Mucosa of gallbladder (tissue), 1 donor: Measurements from ENCODE around the gene AGXT. TPM values are rescaled to one million over a fixed set of nuclear protein-coding genes. Genes with fewer than 3 reads are reported as not detected.

Experiments
- DNase-seq: peaks from one replicate; pipeline ENCODE4 v3.0.0-alpha.2; 2020; ENCODE audit warnings: low spot score
- total RNA-seq: library from RNA; stranded (reverse); gene quantifications from one replicate; pipeline ENCODE4 v1.2.1, GENCODE V29; 2021
- donor health status: DM: no; HTN: no; CAD: no.

The AGXT gene
- total RNA-seq, 1 donor from 2014 or later, result 1.6 TPM

DNA sequence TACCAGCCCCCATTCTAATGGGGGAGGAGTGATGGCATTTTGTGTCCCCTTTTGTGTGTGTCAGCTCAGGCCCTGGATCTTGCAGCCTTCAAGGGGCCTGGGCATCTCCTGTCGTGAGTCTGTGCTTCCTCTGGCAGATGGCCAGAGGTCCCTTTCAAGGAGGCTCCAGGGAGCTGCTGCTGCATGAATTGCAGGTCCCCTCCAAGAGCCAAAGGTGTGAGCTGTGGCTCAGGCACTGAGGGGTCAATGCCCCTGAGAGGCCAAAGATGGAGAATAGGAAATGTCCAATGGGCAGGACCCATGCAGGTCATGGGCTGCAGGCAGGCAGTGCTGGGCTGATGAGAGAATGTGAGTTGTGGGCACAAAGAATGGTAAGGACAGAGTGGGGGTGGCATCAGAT is 16.9 kb downstream of the AGXT start:
- DNase-seq, result no peak

DNA sequence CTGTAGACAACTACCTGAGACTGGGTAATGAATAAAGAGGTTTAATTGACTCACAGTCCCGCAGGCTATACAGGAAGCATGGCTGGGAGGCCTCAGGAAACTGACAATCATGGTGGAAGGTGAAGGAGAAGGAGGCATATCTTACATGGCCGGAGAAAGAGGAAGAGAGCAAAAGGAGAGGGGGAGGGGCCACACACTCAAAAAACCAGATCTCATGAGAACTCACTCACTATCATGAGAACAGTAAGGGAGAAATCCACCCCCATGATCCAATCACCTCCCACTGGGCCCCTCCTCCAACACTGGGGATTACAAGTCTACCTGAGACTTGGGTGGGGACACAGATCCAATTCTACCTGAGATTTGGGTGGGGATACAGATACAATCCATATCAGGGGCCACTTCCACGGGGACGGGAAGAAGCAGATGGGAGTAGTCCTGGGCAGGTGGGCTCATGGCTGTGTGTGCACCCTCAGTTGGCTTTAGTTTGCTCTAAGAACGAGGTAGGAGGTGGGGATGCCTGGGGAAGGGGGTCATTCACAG is 17.5 kb downstream of the AGXT start:
- DNase-seq, result no peak

DNA sequence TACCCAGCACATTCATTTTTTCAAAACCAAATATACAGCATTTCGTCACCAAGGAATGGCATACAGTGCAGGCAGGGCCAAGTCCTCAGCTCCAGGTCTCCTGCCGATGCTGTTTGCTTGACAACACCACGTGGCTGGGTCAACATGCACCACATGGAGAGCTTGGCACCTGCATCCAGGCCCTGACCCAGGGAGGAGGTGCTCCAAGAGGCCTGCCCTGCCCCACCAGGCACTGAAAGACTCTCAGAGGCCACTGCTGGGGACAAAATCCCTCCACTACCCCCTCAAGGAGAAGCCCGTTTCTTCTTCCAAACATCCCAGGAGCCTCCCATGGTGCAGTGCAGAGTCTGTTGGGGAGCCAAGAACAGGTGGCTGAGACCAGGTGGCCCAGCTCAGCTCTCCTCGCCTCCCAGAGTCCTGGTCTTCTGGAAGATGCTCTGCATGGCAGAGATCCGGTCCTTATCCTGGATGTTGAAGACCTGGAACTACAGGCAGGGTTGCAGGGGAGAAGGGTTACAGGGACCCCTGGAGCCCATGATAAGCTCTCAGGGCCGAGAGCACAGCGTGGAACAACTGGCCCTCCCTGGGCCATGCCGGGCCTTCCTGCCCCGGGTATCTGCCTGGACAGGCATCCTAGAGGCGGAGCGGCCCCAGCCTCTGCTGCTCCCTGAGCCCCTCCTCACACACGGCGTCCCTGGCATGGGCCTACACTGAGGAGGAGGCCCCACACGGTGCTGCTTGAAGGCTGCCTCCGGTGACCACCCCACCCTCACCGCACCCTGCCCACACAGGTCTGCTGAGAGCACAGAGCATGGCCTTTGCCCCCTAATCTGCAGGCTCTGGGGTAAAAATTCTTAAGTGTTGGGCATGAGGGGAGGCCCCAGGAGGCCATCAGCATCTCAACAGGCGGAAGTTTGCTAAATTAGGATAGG is 18.3 kb downstream of the AGXT start:
- no peak for DNase-seq

DNA sequence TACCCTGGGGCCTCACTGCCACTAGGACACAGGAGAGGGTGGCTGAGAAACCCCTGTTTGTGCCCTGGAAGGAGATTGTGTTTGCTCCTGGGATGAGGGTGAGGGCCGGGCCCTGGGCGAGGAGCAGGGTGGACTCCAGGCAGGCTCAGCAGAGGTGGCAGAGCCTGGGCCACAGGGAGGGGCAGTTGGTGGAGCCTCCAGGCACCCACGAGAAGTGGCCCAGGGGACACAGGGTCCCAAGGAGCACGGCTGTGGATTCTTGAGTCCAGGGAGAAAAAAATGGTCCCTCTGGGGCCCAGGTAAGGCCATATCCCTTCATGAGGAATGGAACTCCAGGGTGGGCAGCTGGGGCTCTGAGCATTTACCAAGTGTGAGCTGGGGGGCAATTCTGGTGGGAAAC is 19.0 kb downstream of the AGXT start:
- DNase-seq, result no peak

DNA sequence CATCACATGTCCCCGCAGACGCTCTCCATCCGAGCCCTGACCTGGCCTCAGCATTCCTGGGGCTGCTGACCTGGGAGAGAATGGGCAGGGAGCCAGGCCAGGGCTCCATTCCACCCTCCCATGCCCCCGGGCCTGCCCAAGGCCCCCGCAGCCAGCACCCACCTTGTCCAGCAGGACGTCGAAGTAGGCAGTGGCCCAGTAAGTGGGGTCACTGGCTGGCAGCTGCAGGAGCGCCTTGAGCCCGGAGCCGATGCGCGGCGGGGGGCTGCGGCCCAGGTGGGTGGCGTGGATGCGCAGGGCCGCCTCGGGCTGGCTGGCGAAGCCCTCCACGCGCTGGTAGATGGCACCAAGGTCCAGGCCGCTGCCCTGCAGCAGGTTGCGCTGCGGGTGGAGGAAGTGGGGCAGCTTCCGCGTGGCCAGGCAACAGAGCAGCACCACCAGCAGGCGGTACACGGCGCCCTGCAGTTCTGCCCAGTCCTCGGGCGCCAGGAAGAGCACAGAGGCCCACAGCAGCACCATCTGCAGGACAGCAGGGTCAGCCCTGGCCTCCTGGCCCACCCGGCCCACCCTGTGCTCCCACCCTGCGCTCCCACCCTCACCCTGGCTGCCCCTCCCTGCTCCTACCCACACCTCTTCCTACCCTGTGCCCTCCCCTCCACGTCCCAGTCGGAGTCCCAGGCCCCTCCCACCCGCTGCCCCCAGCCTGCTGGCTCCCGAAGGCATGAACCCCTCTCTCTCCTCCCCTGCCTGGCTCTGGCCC is 19.7 kb downstream of the AGXT start:
- DNase-seq, result no peak

DNA sequence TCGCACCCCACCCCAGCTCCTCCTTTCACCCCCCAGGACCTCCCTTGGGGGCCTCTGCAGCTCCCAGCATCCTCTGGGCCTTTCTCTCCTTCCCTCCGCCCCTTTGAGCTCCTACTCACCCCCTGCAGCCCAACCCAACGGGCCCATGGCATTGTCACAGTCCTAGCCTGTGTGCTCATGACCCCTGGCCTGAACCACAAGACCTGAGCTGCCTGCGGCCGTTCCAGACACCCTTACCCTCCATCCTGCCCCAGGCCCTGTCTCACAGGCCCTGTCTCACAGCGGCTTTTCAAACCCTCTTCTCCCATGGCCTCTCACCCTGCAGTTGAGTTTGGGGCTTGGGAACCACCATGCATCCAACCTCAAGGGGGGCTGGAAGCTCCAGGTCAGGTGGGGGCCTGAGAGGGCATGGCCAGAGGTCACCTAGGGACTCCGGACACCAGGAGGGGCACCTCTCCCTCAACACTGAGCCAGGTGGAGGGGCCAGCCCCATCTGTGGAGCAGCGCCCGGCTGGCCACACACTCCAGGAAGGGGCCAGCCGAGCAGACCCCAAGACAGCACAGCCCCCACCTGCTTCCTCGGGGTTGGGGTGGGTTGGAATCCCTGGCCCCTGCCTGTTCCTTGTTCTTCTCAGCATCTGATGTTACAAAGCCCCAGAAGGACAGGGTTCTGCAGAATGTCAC is 20.4 kb downstream of the AGXT start:
- no peak for DNase-seq

DNA sequence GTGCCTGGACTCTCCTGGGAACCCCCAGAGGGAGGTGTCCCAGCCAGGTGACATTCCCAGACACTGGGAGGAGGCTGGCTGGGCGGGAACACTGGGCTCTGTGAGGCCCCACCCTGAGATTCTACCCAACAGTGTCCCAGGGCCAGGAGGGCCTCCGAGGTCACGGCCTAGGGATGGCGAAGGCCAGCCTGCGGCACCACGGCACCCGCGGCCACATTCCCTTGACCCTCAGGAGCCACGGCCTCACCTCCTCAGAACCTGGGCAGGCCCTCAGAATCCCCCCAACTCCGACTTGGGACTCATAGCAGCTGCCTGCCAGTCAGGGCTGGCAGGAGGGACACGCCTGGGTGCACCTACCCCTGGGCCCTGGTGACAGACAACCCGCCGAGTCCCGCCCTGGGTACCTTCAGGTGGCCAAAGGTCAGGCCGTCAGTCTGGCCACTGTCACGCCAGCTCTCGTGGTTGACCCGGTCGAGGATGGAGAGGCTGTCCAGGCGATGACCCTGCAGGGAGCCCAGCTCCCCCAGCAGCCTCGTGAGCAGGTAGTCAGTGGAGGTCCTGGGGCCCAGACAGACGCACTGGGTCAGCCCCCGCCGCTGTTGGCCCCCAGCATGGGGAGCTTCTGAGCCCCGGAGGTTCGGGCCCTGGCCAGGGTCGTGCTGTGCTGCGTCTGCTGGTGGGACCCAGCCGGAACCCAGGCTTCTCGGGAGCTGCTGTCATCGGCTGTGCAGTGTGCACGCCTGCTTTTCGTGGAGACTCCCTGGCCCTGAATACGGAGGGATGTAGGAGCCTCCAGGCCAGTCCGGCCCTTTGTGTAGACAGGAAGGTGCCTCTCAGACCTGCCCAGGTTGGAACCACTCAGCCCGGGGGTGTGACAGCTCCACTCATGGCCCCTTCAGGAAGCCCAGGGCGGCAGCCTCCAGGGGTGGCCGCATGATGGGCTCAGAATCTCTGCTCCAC is 21.3 kb downstream of the AGXT start:
- no peak for DNase-seq

DNA sequence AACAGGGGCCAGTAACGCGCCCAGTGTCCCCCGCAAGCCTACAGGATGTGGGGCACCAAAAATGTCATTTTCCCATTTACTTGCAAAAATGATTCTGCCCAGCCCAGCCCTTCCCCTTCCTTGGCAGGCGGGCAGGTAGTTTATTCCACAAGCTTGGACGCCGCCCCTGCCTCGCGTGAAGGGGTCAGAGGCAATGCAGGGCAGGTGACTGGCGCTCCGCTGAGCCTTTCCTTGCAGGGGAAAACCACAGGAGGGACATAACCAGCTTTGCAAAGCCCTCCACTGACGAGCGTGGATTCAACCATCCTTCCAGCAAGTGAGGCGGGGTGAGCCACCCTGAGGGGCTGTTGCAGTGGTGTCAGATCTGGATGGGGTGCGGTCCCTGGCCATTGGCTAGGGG is 22.1 kb downstream of the AGXT start:
- DNase-seq, result no peak

DNA sequence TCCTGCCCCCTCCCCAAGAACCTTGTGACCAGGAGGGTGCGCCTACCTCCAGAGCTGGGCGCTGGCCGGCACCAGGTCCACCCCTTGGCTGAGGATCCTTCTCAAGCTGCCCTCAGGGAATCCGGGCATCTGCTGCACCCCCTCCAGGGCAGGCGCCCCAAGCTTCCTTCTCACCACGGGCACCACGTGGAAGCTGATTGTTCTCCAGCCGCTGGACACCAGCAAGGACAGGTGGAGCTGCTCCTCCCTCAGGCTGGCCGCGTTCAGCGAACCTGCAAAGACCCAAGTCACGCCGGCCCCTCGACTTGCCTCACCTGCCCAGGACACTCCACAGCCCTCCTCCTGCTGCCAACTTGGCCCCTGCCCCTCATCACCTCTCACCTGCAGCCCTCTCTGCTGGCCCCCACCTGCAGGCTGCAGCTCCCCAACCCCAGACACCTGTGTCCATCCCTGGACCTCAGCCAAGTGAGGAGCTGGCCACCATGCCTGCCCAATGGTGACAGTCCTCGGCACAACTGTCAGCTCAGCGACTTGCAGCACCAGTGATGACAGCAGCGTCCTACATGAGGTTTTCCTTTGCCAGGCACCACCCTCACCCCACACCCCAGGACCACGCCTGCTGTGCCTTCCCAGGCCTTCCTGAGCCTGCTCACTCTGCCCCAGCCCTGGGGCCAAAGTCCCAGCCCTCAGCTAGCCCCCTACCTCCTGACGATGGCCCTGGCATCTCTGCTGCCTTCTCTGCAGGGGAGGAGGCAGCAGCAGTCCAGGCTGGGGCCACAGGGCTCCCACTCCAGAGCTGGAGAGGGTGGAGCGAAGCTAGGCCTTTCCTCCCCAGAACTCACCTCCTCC is 23.1 kb downstream of the AGXT start:
- no peak for DNase-seq

DNA sequence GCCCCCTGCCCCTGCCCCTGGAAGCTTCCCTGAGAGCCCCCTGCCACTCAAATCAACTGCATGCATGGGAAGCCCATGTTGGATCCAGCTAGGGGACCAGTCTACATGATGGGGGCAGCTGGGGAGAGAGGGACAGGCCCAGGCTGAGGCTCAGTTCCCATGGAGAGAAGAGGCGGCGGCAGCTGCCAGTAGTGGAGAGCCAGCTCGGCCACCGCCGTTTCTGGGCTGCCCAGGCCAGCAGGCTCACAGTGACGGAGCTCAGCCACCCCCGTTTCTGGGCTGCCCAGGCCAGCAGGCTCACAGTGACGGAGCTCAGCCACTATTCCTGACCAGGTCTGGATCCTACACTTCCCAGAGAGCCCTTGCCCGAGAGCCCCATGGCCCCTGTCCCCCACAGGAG is 23.7 kb downstream of the AGXT start:
- DNase-seq, result no peak

DNA sequence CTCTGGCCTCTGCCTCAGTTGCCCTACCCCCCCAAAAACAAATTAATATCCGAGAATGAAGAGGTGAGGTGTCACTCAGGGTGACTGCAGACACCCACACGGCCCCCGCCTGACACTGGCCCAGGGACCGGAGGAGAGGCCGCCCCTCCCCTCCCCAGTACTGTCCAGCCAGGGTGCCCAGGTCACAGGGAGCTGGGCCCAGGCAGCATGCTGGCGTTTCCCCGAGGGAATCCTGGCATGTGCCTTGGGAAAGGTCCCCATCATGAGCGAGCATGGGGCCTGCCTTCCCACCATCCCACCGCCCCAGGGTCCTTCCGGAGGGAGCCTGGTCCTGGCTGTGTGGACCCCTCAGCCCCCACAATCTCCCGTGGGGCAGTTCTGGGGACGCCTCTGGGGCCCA is 24.3 kb downstream of the AGXT start:
- no peak for DNase-seq

DNA sequence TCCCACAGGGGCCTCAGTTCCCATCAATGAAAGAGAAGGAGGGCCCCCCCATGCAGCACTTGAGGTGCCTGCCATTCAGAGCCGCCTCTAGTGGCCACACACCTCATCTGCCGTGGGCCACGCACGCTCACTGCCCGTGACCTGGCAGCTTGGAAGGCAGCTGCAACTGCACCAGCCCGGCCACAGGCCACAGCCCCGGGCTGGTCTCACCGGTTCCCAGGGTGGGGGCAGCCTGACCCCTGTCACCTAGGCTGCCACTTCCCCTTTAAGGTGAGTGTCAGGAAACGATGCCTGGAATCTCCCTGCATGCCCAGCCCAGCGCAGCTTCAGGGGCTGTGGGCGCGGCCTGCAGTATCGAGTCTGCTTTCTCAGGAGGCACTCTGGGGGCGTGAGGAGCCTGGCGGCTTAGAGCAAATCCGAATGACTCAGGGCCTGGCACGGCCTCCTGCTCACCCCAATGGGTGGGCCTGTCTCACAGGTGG is 24.8 kb downstream of the AGXT start:
- DNase-seq, result no peak

DNA sequence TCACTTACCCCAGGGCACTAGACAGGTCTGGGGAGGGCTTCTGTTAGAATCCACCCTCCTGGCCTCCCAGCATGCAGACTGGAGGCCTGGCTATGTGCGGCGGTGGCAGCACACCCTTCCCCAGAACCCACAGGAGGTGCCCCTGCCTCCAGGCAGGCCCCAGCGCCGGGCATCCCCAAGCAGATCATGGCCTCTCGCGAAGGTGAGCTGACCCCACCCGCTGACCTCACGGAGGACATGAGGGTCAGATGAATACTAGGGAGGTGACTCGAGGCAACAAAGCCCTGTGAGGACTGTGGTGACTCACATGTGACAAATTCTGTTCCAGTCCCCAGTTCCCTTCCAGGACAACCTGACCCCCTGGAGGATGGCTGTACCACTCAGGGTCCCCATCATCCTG is 25.4 kb downstream of the AGXT start:
- DNase-seq, result no peak

DNA sequence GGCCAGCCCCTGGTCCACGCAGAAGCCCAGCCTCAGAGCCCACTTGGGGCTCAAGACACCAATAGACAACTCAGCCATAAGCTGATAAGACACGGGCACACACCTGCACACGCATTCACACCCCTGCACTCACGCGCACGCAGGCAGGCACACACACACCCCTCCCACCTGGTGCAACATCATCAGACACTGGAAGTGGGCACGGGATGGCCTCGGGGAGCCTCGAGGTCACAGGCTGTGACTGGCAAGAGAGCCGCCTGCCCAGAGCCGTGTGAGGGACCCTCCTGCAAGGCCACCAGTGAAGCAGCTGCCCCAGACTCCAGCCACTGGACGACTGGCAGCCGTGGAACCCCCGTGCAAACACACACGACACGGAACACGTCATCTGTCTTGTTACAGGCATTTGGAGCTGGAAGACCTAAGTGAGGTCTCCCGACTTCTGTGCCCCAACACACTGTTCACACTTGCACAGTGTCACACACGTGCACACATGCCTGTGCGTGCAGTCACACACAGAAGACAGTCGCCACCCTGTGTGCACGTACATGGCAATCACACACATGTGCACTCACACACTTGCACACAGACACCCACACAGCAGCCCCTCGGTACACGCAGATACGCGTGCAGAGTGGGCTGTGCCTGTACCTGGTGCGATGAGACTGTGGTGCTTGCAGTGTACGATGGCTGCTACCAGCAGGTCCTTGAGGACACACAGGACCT is 26.4 kb downstream of the AGXT start:
- no peak for DNase-seq

DNA sequence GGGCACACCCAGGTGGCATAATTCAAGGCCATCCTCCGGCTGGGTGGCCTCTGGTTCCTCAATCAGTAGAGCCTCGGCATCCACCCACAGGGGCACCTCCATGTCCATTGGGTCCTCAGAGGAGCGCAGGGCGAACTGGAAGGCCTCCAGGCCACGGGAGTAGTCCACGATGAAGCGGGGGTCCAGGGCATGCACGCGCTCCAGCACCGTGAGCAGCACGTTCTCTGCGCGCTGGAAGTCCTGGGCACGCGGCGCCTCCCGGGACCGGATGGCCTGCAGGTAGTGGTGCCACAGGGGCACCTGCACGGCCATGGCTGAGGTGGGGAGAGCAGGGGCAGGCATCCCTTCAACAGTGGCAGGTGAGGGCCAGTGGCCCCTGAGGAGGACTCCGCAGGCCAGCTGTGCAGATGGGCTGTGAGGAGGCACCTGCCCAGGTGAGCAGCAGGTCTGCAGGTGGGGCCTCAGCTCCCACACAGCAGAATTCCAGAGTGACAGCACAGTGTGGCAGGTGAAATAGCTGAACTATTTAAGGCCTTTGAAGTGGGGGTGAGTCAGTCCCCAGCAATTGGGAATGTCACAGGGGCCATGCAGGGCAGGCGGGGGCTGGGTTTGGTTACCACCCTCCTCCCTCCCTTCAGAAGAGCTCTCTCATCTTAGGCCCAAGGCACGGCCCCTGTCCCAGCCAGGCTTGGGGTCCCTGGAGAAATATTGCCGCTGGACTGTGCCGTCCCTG is 27.2 kb downstream of the AGXT start, which contains the start of gene MAB21L4:
TSS of gene MAB21L4 (minus strand) at position 501 of the 733 bp plus-strand sequence. CDS start at position 342, 159 bp downstream.
- no peak for DNase-seq

DNA sequence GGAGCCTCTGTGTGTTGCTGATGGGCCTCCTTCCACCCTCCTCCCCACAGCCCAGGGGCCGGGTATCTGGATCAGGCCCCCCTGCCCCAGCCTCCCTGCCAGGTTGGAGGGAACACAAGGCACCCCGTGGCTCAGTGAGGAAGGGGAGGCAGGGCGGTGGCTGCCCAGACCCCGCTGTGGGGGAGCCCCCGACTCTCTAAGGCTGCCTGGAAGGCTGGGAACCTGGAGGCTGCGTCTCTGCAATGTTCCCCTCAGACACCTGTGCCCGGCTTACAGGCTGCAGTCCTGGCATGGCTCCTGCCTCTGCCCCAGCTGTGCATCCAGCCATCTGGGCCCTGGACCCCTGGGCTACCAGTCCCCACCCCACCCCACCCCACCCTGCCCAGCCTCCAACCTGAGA is 27.8 kb downstream of the AGXT start:
- DNase-seq, result no peak

DNA sequence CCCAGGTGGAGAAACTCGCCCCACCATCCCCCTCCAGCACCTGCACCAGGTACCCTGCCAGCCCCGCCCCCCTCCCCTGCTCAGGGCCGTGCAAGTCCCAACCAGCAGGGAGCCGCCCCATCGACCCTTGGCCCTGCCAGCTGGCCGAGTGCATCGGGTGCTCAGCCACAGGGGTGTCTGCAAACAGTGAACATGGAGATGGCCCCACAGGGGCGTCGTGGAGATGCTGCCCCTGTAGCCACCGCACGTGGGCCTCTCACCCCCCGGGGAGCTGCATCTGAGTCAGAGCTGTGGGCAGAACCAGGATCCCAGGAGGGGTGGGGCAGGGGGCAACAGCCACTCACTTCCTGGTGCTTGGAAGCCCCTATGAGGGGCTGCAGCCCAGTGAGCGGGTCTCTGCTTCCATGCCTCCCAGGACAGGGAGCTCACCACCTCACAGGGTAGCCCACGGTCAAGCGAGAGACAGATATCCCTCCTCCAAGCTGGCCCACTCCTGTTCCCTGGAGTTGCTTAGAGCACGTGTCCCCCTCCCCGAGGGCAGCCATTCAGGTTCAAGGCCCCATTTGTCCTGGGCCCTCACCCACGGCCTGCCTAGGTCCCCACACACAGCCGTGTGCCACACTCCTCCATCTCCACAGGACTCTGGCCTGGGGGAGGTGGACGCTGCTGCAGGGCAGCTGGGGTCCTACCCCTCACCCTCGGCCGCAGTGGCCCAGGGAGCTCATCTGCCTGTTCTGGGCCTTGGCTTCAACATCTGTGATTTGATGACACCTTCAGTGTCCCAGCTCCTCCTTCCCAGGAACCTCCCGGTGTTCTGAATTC is 28.5 kb downstream of the AGXT start:
- peak; percentile 46 for DNase-seq
